WTC11 (cell line): ENCODE data around the gene JMJD8. TPM values are rescaled to one million over a fixed set of nuclear protein-coding genes. Genes with fewer than 3 reads are reported as not detected.
A peak's percentile ranks its signal among the peaks of the same experiment; 100 is the strongest.

Source experiments
- ATAC-seq: fragments of 200-7000 bp; cut with Tn5 transposase; 2 replicates; pipeline ENCODE4 v1.10.0; 2021; ENCODE audit warnings: mild to moderate bottlenecking, moderate library complexity
- CTCF ChIA-PET: fragments of 300-600 bp; sonication (Branson Sonifier 250); formaldehyde crosslinking; loops from one replicate; lab custom pipeline; 2021; ENCODE audit warnings: antibody characterized with exemption; lab: Charles Lee
- POLR2A ChIA-PET: fragments of 350-600 bp; sonication (Branson Sonifier 250); formaldehyde crosslinking; loops from one replicate; lab custom pipeline; 2021; ENCODE audit warnings: antibody characterized with exemption; lab: Charles Lee
- DNase-seq: peaks from one replicate; pipeline ENCODE4 v3.0.0; 2021; ENCODE audit warnings: low spot score
- H3K27ac Mint-ChIP-seq: 2 replicates; pipeline ENCODE4 v1.8.0; 2021; ENCODE audit warnings: mixed read lengths
- H3K27me3 Mint-ChIP-seq: 2 replicates; pipeline ENCODE4 v1.8.0; 2021; ENCODE audit warnings: low read depth, mild to moderate bottlenecking, moderate library complexity, mixed read lengths
- H3K36me3 Mint-ChIP-seq: 2 replicates; pipeline ENCODE4 v1.8.0; 2021; ENCODE audit warnings: mixed read lengths
- H3K4me1 Mint-ChIP-seq: 2 replicates; pipeline ENCODE4 v1.8.0; 2022; ENCODE audit warnings: mixed read lengths
- H3K4me3 Mint-ChIP-seq: 2 replicates; pipeline ENCODE4 v1.8.0; 2021; ENCODE audit warnings: mild to moderate bottlenecking, moderate library complexity, mixed read lengths
- H3K9me3 Mint-ChIP-seq: 2 replicates; pipeline ENCODE4 v1.8.0; 2021; ENCODE audit warnings: mixed read lengths
- E2F5 ChIP-seq: sonication (generic); formaldehyde crosslinking; IDR thresholded peaks from 2 replicates; pipeline ENCODE4 v1.8.1; 2022; ENCODE audit warnings: mild to moderate bottlenecking, moderate library complexity, missing genetic modification reagents
- ETV6 ChIP-seq: sonication (generic); formaldehyde crosslinking; IDR thresholded peaks from 2 replicates; pipeline ENCODE4 v1.8.1; 2022; ENCODE audit warnings: mild to moderate bottlenecking, missing genetic modification reagents
- FOXK1 ChIP-seq: sonication (generic); formaldehyde crosslinking; IDR thresholded peaks from 2 replicates; pipeline ENCODE4 v1.8.0; 2022; ENCODE audit warnings: mild to moderate bottlenecking, moderate library complexity, missing genetic modification reagents
- NFE2L1 ChIP-seq: sonication (generic); formaldehyde crosslinking; IDR thresholded peaks from 2 replicates; pipeline ENCODE4 v1.8.1; 2023; ENCODE audit warnings: missing genetic modification reagents
- OVOL2 ChIP-seq: fragments of 250-450 bp; sonication (Bioruptor Pico); IDR thresholded peaks from 2 replicates; pipeline ENCODE4 v1.9.0; 2021; ENCODE audit warnings: mild to moderate bottlenecking, borderline replicate concordance
- ZBTB21 ChIP-seq: sonication (generic); formaldehyde crosslinking; IDR thresholded peaks from 2 replicates; pipeline ENCODE4 v1.8.1; 2023; ENCODE audit warnings: mild to moderate bottlenecking, missing genetic modification reagents, borderline replicate concordance
- ZNF281 ChIP-seq: sonication (generic); formaldehyde crosslinking; IDR thresholded peaks from 2 replicates; pipeline ENCODE4 v1.8.0; 2023; ENCODE audit warnings: mild to moderate bottlenecking, missing genetic modification reagents
- ZNF416 ChIP-seq: fragments of 250-450 bp; sonication (Bioruptor Pico); IDR thresholded peaks from 2 replicates; pipeline ENCODE4 v1.9.0; 2021; ENCODE audit warnings: mild to moderate bottlenecking, inconsistent platforms
- ZNF425 ChIP-seq: fragments of 250-450 bp; sonication (Bioruptor Pico); conservative IDR thresholded peaks from 2 replicates; pipeline ENCODE4 v1.9.0; 2021; ENCODE audit warnings: mild to moderate bottlenecking
- total RNA-seq: library from RNA; stranded (reverse); gene quantifications from 3 replicates; pipeline ENCODE4 v1.2.3, GENCODE V29; 2021
- TF ChIP-seq, protein P1 (sequence below): sonication (generic); formaldehyde crosslinking; IDR thresholded peaks from 2 replicates; pipeline ENCODE4 v1.8.1; 2022; ENCODE audit warnings: low read depth, missing genetic modification reagents, borderline replicate concordance
- TF ChIP-seq, protein P2 (sequence below): sonication (generic); formaldehyde crosslinking; IDR thresholded peaks from 2 replicates; pipeline ENCODE4 v1.8.0; 2022; ENCODE audit warnings: missing genetic modification reagents
- TF ChIP-seq, protein P3 (sequence below): sonication (generic); formaldehyde crosslinking; IDR thresholded peaks from 2 replicates; pipeline ENCODE4 v1.8.1; 2023; ENCODE audit warnings: mild to moderate bottlenecking, moderate library complexity, missing genetic modification reagents
- TF ChIP-seq, protein P4 (sequence below): sonication (generic); formaldehyde crosslinking; IDR thresholded peaks from 2 replicates; pipeline ENCODE4 v1.8.0; 2023; ENCODE audit warnings: missing genetic modification reagents

JMJD8 gene
- total RNA-seq, 1 experiment from 2014 or later: 61.2 TPM

DNA sequence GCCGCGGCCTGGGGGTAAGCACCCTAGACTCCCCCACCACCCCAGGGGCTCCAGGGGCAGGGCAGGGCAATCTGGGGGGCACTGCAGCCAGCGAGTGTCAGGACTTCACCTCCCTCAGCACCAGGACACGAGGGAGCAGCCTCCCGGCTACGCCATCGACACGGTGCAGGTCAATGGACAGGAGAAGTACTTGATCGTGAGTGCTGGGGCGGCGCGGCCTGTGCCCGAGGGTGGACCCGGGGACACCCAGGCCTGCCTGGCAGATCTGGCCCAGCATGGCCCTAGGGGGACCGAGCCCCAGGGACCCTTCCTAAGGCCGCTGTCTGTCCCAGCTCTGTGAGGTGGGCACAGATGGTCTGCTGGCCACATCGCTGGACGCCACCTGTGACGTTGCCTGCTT is 11.8 kb downstream of the JMJD8 start (continued):
- TF ChIP-seq ZBTB21 (no peak), FOXK1 (no peak)
- TF ChIP-seq, protein P1, sequence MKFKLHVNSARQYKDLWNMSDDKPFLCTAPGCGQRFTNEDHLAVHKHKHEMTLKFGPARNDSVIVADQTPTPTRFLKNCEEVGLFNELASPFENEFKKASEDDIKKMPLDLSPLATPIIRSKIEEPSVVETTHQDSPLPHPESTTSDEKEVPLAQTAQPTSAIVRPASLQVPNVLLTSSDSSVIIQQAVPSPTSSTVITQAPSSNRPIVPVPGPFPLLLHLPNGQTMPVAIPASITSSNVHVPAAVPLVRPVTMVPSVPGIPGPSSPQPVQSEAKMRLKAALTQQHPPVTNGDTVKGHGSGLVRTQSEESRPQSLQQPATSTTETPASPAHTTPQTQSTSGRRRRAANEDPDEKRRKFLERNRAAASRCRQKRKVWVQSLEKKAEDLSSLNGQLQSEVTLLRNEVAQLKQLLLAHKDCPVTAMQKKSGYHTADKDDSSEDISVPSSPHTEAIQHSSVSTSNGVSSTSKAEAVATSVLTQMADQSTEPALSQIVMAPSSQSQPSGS (CRISPR knock-in tag): no peak

DNA sequence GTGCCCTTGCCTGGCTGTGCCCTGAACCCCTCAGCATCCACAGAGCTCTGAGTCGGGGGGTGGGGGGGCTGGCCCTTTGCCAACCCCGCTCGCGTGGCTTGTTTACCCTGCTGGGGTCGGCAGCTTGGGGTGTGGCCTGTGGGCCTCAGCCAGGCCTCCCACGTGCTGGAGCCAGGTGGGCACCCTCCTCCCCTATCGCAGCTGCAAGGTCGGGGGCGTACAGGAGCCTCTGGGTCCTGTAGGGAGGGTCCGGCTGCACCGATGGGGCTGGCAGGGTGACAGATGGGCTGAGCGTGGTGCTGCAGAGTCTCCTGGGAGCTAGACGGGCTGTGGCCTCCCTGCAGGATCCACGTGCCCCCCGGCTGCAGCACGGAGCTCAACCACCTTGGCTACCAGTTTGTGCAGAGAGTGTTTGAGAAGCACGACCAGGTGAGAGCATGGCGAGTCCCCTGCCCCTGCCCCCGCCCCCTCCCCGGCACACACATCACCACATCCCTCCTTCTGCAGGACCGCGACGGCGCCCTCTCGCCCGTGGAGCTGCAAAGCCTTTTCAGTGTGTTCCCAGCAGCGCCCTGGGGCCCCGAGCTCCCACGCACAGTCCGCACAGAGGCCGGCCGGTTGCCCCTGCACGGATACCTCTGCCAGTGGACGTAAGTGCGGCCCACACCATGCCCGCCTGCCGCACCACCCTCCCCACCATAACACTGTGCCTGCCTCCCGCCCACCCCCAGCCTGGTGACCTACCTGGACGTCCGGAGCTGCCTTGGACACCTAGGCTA is 12.6 kb downstream of the JMJD8 start:
- H3K36me3 Mint-ChIP-seq: peaks cover 11% of the 10 kb centered on the region
- no peak for ATAC-seq
- no peak for DNase-seq
- peaks cover 7% of the 10 kb centered on the region for H3K4me1 Mint-ChIP-seq
- CTCF ChIA-PET: interaction anchor here (0.7 to 1.4 kb wide), 2 partner anchors 11 to 23 kb away, joined by 3 to 4 read pairs; no protein-coding TSS in a partner anchor
- TF ChIP-seq FOXK1: no peak
- no peak for TF ChIP-seq E2F5 (CRISPR knock-in tag)
- POLR2A ChIA-PET: no interaction called here
- H3K9me3 Mint-ChIP-seq: no peaks in the 10 kb centered on the region
- no peak overlapping the region for H3K27ac Mint-ChIP-seq
- no peaks in the 10 kb centered on the region for H3K27me3 Mint-ChIP-seq
- no peak overlapping the region for H3K4me3 Mint-ChIP-seq

GRCh38 chr16:670485-671352 is 13.4 kb downstream of the JMJD8 start:
- Mint-ChIP-seq H3K4me1 (peaks cover 7% of the 10 kb centered on the region), H3K27me3 (no peaks in the 10 kb centered on the region), H3K27ac (no peak overlapping the region), H3K9me3 (no peaks in the 10 kb centered on the region), H3K4me3 (no peak overlapping the region), H3K36me3 (peaks cover 11% of the 10 kb centered on the region)
- CTCF ChIA-PET: interaction anchor here (1.4 kb wide), 1 partner anchor 22 kb away, joined by 3 read pairs; no protein-coding TSS in a partner anchor
- TF ChIP-seq ZNF281 (CRISPR knock-in tag): no peak
- TF ChIP-seq, protein P2, sequence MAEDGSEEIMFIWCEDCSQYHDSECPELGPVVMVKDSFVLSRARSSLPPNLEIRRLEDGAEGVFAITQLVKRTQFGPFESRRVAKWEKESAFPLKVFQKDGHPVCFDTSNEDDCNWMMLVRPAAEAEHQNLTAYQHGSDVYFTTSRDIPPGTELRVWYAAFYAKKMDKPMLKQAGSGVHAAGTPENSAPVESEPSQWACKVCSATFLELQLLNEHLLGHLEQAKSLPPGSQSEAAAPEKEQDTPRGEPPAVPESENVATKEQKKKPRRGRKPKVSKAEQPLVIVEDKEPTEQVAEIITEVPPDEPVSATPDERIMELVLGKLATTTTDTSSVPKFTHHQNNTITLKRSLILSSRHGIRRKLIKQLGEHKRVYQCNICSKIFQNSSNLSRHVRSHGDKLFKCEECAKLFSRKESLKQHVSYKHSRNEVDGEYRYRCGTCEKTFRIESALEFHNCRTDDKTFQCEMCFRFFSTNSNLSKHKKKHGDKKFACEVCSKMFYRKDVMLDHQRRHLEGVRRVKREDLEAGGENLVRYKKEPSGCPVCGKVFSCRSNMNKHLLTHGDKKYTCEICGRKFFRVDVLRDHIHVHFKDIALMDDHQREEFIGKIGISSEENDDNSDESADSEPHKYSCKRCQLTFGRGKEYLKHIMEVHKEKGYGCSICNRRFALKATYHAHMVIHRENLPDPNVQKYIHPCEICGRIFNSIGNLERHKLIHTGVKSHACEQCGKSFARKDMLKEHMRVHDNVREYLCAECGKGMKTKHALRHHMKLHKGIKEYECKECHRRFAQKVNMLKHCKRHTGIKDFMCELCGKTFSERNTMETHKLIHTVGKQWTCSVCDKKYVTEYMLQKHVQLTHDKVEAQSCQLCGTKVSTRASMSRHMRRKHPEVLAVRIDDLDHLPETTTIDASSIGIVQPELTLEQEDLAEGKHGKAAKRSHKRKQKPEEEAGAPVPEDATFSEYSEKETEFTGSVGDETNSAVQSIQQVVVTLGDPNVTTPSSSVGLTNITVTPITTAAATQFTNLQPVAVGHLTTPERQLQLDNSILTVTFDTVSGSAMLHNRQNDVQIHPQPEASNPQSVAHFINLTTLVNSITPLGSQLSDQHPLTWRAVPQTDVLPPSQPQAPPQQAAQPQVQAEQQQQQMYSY: 0 out of 2 replicates have a peak, but pooled peaks have one; percentile 15
- POLR2A ChIA-PET: no interaction called here
- DNase-seq: no peak
- no peak for ATAC-seq

DNA sequence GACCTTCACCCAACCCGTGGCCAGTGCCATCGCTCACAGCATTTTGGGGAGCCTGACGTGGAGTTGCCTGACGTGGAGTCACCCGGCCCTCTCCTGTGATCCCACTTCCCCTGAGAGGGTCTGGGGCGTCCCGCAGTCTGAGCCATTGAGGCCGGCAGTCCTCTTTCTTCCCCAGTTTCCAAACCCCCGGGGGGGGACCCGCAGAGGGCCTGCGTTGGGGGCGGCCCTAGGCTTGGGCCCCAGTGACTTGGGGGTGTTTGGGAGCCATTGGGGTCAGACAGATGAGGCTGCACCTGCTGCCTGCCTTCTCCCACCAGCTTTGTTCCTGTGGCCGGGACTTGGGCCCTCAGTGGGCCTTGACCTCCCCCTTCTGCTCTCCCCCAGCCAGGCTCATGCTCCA is 14.5 kb downstream of the JMJD8 start:
- Mint-ChIP-seq H3K27me3 (no peaks in the 10 kb centered on the region), H3K36me3 (peaks cover 11% of the 10 kb centered on the region), H3K27ac (no peak overlapping the region), H3K9me3 (no peaks in the 10 kb centered on the region), H3K4me1 (peaks cover under 1% of the 10 kb centered on the region), H3K4me3 (peak overlapping the region; percentile 65)
- POLR2A ChIA-PET: no interaction called here
- CTCF ChIA-PET: interaction anchor here (3.0 kb wide), 1 partner anchor 21 kb away, joined by 16 read pairs; the partner anchor contains the start of gene WDR90
- DNase-seq (no peak), ATAC-seq (no peak)
- TF ChIP-seq, protein P3, sequence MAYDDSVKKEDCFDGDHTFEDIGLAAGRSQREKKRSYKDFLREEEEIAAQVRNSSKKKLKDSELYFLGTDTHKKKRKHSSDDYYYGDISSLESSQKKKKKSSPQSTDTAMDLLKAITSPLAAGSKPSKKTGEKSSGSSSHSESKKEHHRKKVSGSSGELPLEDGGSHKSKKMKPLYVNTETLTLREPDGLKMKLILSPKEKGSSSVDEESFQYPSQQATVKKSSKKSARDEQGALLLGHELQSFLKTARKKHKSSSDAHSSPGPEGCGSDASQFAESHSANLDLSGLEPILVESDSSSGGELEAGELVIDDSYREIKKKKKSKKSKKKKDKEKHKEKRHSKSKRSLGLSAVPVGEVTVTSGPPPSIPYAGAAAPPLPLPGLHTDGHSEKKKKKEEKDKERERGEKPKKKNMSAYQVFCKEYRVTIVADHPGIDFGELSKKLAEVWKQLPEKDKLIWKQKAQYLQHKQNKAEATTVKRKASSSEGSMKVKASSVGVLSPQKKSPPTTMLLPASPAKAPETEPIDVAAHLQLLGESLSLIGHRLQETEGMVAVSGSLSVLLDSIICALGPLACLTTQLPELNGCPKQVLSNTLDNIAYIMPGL: no peak
- TF ChIP-seq ZNF416 (CRISPR knock-in tag) (no peak), NFE2L1 (CRISPR knock-in tag) (no peak), ETV6 (CRISPR knock-in tag) (no peak), ZNF425 (CRISPR knock-in tag) (no peak), OVOL2 (no peak)
- TF ChIP-seq, protein P4, sequence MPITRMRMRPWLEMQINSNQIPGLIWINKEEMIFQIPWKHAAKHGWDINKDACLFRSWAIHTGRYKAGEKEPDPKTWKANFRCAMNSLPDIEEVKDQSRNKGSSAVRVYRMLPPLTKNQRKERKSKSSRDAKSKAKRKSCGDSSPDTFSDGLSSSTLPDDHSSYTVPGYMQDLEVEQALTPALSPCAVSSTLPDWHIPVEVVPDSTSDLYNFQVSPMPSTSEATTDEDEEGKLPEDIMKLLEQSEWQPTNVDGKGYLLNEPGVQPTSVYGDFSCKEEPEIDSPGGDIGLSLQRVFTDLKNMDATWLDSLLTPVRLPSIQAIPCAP (CRISPR knock-in tag): no peak
